Adrenal gland (tissue), 19 donors: ENCODE data around the gene NCF1. TPM values are rescaled to one million over a fixed set of nuclear protein-coding genes. Genes with fewer than 3 reads are reported as not detected.
"Not testable (repeated sequence)": the region's sequence is repeated elsewhere in the genome, so short reads cannot be mapped to it uniquely, and the experiment has no call there.

Source experiments
- DNase-seq, 7 donors: peaks; one replicate each; pipeline ENCODE4 v3.0.0-alpha.2; 2019 to 2020
- H3K27ac ChIP-seq, 5 donors: fragments of 200-600 bp; sonication (generic) in 4 of 5; 1 replicate in 3 of 5; 2 replicates in 2 of 5; pipeline versions ENCODE4 v1.5.1 to v1.8.0; 2016 to 2020; ENCODE audit warnings: mild to moderate bottlenecking in 1 of 5
- H3K27me3 ChIP-seq: fragments of 200-600 bp; 2 replicates; pipeline ENCODE4 v1.8.0; 2021
- H3K36me3 ChIP-seq, 2 donors: fragments of 200-600 bp; replicated peaks in 1 of 2; 1 replicate in 1 of 2; 2 replicates in 1 of 2; pipeline versions ENCODE4 v1.5.1 to v1.8.0; 2018 to 2022
- H3K4me1 ChIP-seq, 2 donors: fragments of 200-600 bp; replicated peaks in 1 of 2; 1 replicate in 1 of 2; 2 replicates in 1 of 2; pipeline versions ENCODE4 v1.5.1 to v1.8.0; 2018 to 2021
- H3K4me3 ChIP-seq, 4 donors: fragments of 200-600 bp; sonication (generic) in 3 of 4; one replicate each; pipeline ENCODE4 v1.5.1; 2016 to 2018
- H3K9me3 ChIP-seq, 3 donors: fragments of 200-600 bp; sonication (generic) in 1 of 3; replicated peaks in 1 of 3; 1 replicate in 2 of 3; 2 replicates in 1 of 3; pipeline versions ENCODE4 v1.5.1 to v1.8.0; 2016 to 2021
- CTCF ChIP-seq, 6 experiments: fragments of 450-650 bp in 4 of 6; fragments of 200-600 bp in 2 of 6; sonication (generic) in 1 of 6; IDR thresholded peaks; 1 replicate in 5 of 6; 2 replicates in 1 of 6; pipeline versions ENCODE4 v1.5.1 to v1.8.0; 2016 to 2021; ENCODE audit warnings: antibody characterized with exemption in 6 of 6, mild to moderate bottlenecking in 2 of 6, moderate library complexity in 1 of 6
- POLR2A ChIP-seq, 2 donors: fragments of 450-650 bp; IDR thresholded peaks; one replicate each; pipeline ENCODE4 v1.6.1; 2017; ENCODE audit warnings: antibody characterized with exemption in 2 of 2, mild to moderate bottlenecking in 2 of 2, moderate library complexity in 1 of 2
- WGBS, 4 donors: extraction: QIAGEN DNeasy Blood & Tissue Kit in 2 of 4; methylation state at CpG; one replicate each; pipeline versions ENCODE4 v1.1.5 to v1.1.7; 2013 to 2017; 5-methylcytosine and 5-hydroxymethylcytosine counted together
- intact Hi-C, 2 donors: fragments of 100-400 bp; cut with DNase I; formaldehyde crosslinking; loops; one replicate each; pipeline versions ENCODE4 v1.14.1 to v1.15.0; 2022 to 2023
- long read RNA-seq, 10 donors: library from polyadenylated mRNA in 3 of 10; unstranded in 2 of 10; stranded (forward) in 1 of 10; transcript quantifications; one replicate each; pipeline ENCODE4 v2.0.0 and lab custom pipeline, GENCODE V29; 2021 to 2026
- polyA plus RNA-seq, 3 donors: library from polyadenylated mRNA; stranded (reverse); fragments of 200-250 nt in 2 of 3; fragments of 350-450 nt in 1 of 3; fragmentation: Illumina TruSeq in 1 of 3; extraction: RNeasy Lipid Tissue Mini Kit (QIAGEN cat#74804) in 1 of 3; gene quantifications; one replicate each; pipeline ENCODE4 v1.2.3, GENCODE V29; 2013 to 2014
- total RNA-seq, 9 donors: library from RNA; depleted of rRNA in 4 of 9; stranded (reverse); fragments of >200 nt in 4 of 9; fragments of 120-200 nt in 1 of 9; fragmentation: NEBNext Ultra II Directional in 1 of 9; extraction: Animal tissue kit (Norgen Biotek cat#: 25700) in 1 of 9; gene quantifications; one replicate each; pipeline versions ENCODE4 v1.1.0 to v1.2.4, GENCODE V29; 2013 to 2023
- donor health status: healthy with polysubstance abuse.
- donor health status: Bipolar disorder and iron deficiency.
- donor health status: DM: yes; HTN: yes; CAD: no.
- donor health status: DM: no; HTN: no; CAD: no.
- donor health status: DM: no; HTN: no; CAD: no.
- donor health status: DM: yes; HTN: yes; CAD: no.

Gene NCF1
- total RNA-seq (10 to 100 TPM in 1 of 9 donors, 1 to 10 TPM in 7, under 1 TPM in 1; 0.61 to 37.1 (median 3.3) TPM), polyA plus RNA-seq (1 to 10 TPM; 1.5 to 9.3 (median 5.9) TPM)
- long read RNA-seq, donor 1: 0 reads
- long read RNA-seq, donor 2: 0 reads
- long read RNA-seq, donor 3, partial matches to known transcripts: 0 of 1 reads
- long read RNA-seq, donor 3, other reads (novel, unspliced or antisense): 0 of 1 reads
- long read RNA-seq, donor 4, partial matches to known transcripts: 1 of 4 reads
- long read RNA-seq, donor 4, other reads (novel, unspliced or antisense): 0 of 4 reads
- long read RNA-seq, donor 5, transcript NCF1-201 (11 exons, 1,396 nt): major isoform, 7 of 8 reads
- long read RNA-seq, donor 5, partial matches to known transcripts: 1 of 8 reads
- long read RNA-seq, donor 5, other reads (novel, unspliced or antisense): 0 of 8 reads
- long read RNA-seq, donor 6, transcript NCF1-201 (11 exons, 1,396 nt): major isoform, 12 of 19 reads
- long read RNA-seq, donor 6, partial matches to known transcripts: 5 of 19 reads
- long read RNA-seq, donor 6, other reads (novel, unspliced or antisense): 2 of 19 reads
- long read RNA-seq, donor 7: 0 reads
- long read RNA-seq, donor 8: 0 reads
- long read RNA-seq, donor 9, partial matches to known transcripts: 0 of 1 reads
- long read RNA-seq, donor 9, other reads (novel, unspliced or antisense): 0 of 1 reads
- long read RNA-seq, donor 10: 0 reads

GRCh38 chr7:74773760-74774750 lies at the start of gene NCF1:
TSS of gene NCF1 (plus strand) at chr7:74774011. CDS start at chr7:74774032, 21 bp downstream.
- H3K9me3 ChIP-seq, H3K27ac ChIP-seq, H3K36me3 ChIP-seq, intact Hi-C loops, H3K4me3 ChIP-seq, H3K4me1 ChIP-seq, H3K27me3 ChIP-seq, DNase-seq: not testable (repeated sequence)
- no CpG with 5 or more reads among the region's 21 CpGs for WGBS, 4 donors

DNA sequence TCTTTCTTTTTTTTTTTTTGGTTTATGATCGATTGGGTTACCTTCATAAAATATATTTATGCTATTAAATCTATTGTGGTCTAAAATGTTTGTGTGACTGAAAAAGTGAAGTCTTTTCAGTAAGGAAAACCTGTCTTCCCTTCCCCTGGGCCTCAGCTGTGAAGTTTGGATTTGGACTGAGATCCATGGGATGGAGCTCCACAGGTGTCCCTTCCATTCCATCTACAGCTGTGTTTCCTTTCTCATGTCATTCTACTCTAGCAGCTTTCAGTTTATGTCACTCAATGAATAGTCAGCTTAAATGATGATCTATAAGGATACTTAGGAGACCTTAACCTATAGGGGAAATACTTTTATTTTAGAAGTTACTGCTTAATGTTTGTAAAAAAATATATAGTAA lies 48.0 kb upstream of the NCF1 start:
- WGBS, 4 donors: 80 to 98% (median 88%) methylated on average over 1 of the region's 1 CpG
- intact Hi-C loops: loop anchor here in 1 of 2 donors (10.0 kb wide), 1 partner anchor 101 kb away; no protein-coding TSS in a partner anchor

GRCh38 chr7:74726309-74727101 lies 47.3 kb upstream of the NCF1 start:
- DNase-seq: no peak
- no peak overlapping the region for H3K4me3 ChIP-seq
- intact Hi-C loops: loop anchor here in 1 of 2 donors (10.0 kb wide), 1 partner anchor 102 kb away; no protein-coding TSS in a partner anchor
- peaks cover 0 to 18% of the 10 kb centered on the region in 2 donors for H3K36me3 ChIP-seq
- TF ChIP-seq CTCF (IDR thresholded peaks at IDR 0.05): no peak
- TF ChIP-seq POLR2A (IDR thresholded peaks at IDR 0.05): no peak
- H3K9me3 ChIP-seq: no peaks in the 10 kb centered on the region
- H3K27me3 ChIP-seq: no peaks in the 10 kb centered on the region
- peaks cover 0 to 8% of the 10 kb centered on the region in 2 donors for H3K4me1 ChIP-seq
- WGBS, 4 donors: 87 to 90% (median 89%) methylated on average over 8 of the region's 8 CpGs
- peak overlapping the region in 1 of 5 donors; percentile 47 for H3K27ac ChIP-seq

More for the DNA sequence above, 48.0 kb upstream of the NCF1 start:
- TF ChIP-seq POLR2A (IDR thresholded peaks at IDR 0.05) (no peak), CTCF (IDR thresholded peaks at IDR 0.05) (no peak)
- peaks cover 0 to 24% of the 10 kb centered on the region in 2 donors for H3K36me3 ChIP-seq
- no peaks in the 10 kb centered on the region for H3K9me3 ChIP-seq
- H3K27ac ChIP-seq: no peak overlapping the region
- H3K27me3 ChIP-seq: no peaks in the 10 kb centered on the region
- peaks cover 0 to 8% of the 10 kb centered on the region in 2 donors for H3K4me1 ChIP-seq
- H3K4me3 ChIP-seq: no peak overlapping the region
- DNase-seq: no peak

- not testable (repeated sequence) for H3K9me3 ChIP-seq, DNase-seq, H3K4me1 ChIP-seq, H3K36me3 ChIP-seq, H3K27ac ChIP-seq, H3K27me3 ChIP-seq, H3K4me3 ChIP-seq
- no CpG with 5 or more reads among the region's 10 CpGs for WGBS, 4 donors
- intact Hi-C loops: loop anchor here in 1 of 2 donors (10.0 kb wide), 1 partner anchor 104 kb away; no protein-coding TSS in a partner anchor
These were observed 45.1 kb upstream of the NCF1 start for GRCh38 chr7:74728686-74729085.

GRCh38 chr7:74730186-74730585 lies 43.6 kb upstream of the NCF1 start:
- H3K9me3 ChIP-seq, H3K4me1 ChIP-seq, H3K27me3 ChIP-seq, H3K27ac ChIP-seq, intact Hi-C loops, H3K4me3 ChIP-seq, DNase-seq, H3K36me3 ChIP-seq: not testable (repeated sequence)
- no CpG with 5 or more reads among the region's 5 CpGs for WGBS, 4 donors

DNA sequence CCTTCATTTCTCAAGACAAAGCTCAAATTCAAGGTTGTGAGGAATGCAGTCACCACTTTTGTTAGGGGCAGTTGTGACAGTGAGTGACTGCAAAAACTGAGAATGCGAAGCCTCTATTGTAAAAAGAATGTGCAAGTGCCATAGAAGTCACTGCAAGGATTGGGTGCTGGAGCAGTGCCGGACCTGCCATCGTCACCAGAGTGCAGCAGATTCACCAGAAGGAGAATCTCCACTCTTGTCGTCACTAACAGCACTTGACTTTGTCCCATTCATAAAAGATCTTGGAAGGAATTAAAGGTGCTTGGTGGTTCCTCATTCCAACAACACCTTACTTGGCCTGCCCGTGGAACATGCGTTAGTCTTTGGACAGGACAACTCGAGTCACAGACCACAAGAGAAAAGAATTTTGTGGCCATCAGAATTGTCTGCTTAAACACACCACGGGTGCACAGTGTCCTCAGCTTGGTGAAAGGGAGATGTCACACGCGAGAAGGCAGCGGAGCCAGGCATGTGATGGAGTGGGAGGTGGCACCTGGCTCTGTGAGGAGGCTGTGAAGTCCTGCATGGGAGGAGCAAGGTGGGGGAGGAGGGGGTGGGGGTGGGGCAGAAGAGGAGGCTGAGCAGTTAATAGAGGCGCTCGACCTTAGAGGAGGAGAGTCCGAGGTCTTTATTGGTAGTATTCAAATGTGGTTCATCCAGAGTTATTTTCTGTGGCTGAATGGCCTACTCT lies 33.7 kb upstream of the NCF1 start:
- H3K9me3 ChIP-seq, H3K27ac ChIP-seq, intact Hi-C loops, H3K4me1 ChIP-seq, H3K4me3 ChIP-seq, H3K36me3 ChIP-seq, H3K27me3 ChIP-seq, DNase-seq: not testable (repeated sequence)
- WGBS, 4 donors: no CpG with 5 or more reads among the region's 14 CpGs

- H3K4me3 ChIP-seq, H3K4me1 ChIP-seq, H3K36me3 ChIP-seq, H3K27me3 ChIP-seq, H3K9me3 ChIP-seq, H3K27ac ChIP-seq, DNase-seq, intact Hi-C loops: not testable (repeated sequence)
- WGBS, 4 donors: no CpG with 5 or more reads among the region's 9 CpGs
These were observed 29.8 kb upstream of the NCF1 start for GRCh38 chr7:74743936-74744557.
